Stimulated activated naive CD8-positive, alpha-beta T cell treated with anti-CD3 and anti-CD28 coated beads, Interleukin-15, Interleukin-2, amounts not matched to agents 100 U/mL and 50 U/mL, for 24 hours (primary cell): Measurements from ENCODE around the gene PTF1A.
"Not testable (repeated sequence)": the region's sequence is repeated elsewhere in the genome, so short reads cannot be mapped to it uniquely, and the experiment has no call there.

Source experiments
- ATAC-seq: fragments of 150-1000 bp; cut with Tn5 transposase; one replicate; pipeline ENCODE4 v1.10.0; 2021
- DNase-seq: peaks from one replicate; pipeline ENCODE4 v3.0.0; 2021

PTF1A gene

GRCh38 chr10:23203369-23204325, 11.5 kb downstream of the PTF1A start:
- no peak for DNase-seq

GRCh38 chr10:23204773-23205172, 12.7 kb downstream of the PTF1A start:
- DNase-seq: no peak
- ATAC-seq: no peak

More at GRCh38 chr10:23203369-23204325, 11.5 kb downstream of the PTF1A start:
- ATAC-seq: no peak

GRCh38 chr10:23205972-23206642, 14.0 kb downstream of the PTF1A start:
- DNase-seq (no peak), ATAC-seq (no peak)

GRCh38 chr10:23217471-23217870, 25.4 kb downstream of the PTF1A start:
- no peak for DNase-seq
- ATAC-seq: no peak

- ATAC-seq (no peak), DNase-seq (no peak)
Measured at GRCh38 chr10:23230582-23230981, 38.5 kb downstream of the PTF1A start.

GRCh38 chr10:23238015-23238414, 45.9 kb downstream of the PTF1A start:
- DNase-seq (no peak), ATAC-seq (no peak)

GRCh38 chr10:23241779-23242178, 49.7 kb downstream of the PTF1A start:
- DNase-seq, ATAC-seq: not testable (repeated sequence)
